ENCODE results near the gene LIPC. TPM values are rescaled to one million over a fixed set of nuclear protein-coding genes. Genes with fewer than 3 reads are reported as not detected.
"Not testable (repeated sequence)": the region's sequence is repeated elsewhere in the genome, so short reads cannot be mapped to it uniquely, and the experiment has no call there.

Gene LIPC
- polyA plus RNA-seq, 1 of the 3 experiments (the other 2 are of a cell fraction) = not detected

GRCh38 chr15:58602823-58603222, 171.0 kb downstream of the LIPC start:
- DNase-seq = no peak
- POLR2A ChIA-PET = no interaction called here
- Histone ChIP-seq H3K4me1 (ENCODE audit: control insufficient read depth in 1 of 2, insufficient read depth in 2 of 2, low read depth in 1 of 2, low read length in 1 of 2) (no peaks in the 10 kb centered on the region; a peak in 1 of 4 replicates), H3K4me3 (ENCODE audit: low read depth in 2 of 2, low read length in 1 of 2) (no peak overlapping the region), H3K79me2 (ENCODE audit: insufficient read depth) (no peaks in the 10 kb centered on the region), H3K27ac (ENCODE audit: low read depth in 2 of 2, low read length in 1 of 2) (no peak overlapping the region), H3F3A (replicated peaks; ENCODE audit: insufficient read depth) (peaks cover 4% of the 10 kb centered on the region), H3K9me2 (no peaks in the 10 kb centered on the region), H3K4me2 (no peak overlapping the region), H3K9ac (no peak overlapping the region), H2AFZ (ENCODE audit: low read depth) (no peak overlapping the region), H3K9me3 (no peaks in the 10 kb centered on the region), H3K27me3 (ENCODE audit: insufficient read depth) (no peaks in the 10 kb centered on the region), H4K20me1 (ENCODE audit: insufficient read depth) (no peaks in the 10 kb centered on the region), H3K36me3 (replicated peaks in 1 of 2; ENCODE audit: control insufficient read depth in 1 of 2, insufficient read depth in 2 of 2, low read length in 1 of 2) (peaks cover 15 to 39% of the 10 kb centered on the region in 2 experiments)
- WGBS (ENCODE audit: low lambda C conversion rate) = 66% methylated on average over 2 of the region's 2 CpGs
- TF ChIP-seq MEF2A (IDR thresholded peaks at IDR 0.05; ENCODE audit: borderline replicate concordance, low read depth) (no peak), IRF3 (IDR thresholded peaks at IDR 0.05; ENCODE audit: low read depth, low read length) (no peak), POLR2AphosphoS5 (IDR thresholded peaks at IDR 0.05; ENCODE audit: low read depth, low read length) (no peak), RFX5 (IDR thresholded peaks at IDR 0.05; ENCODE audit: low read length) (no peak), ZBTB33 (IDR thresholded peaks at IDR 0.05; ENCODE audit: borderline replicate concordance, low read depth) (no peak), NRF1 (IDR thresholded peaks at IDR 0.05; ENCODE audit: low read depth, low read length) (no peak)
- CTCF ChIA-PET = interaction anchor here (0.5 kb wide), 1 partner anchor 39 kb away, joined by 3 read pairs; no protein-coding TSS in a partner anchor

GRCh38 chr15:58603927-58604326, 172.1 kb downstream of the LIPC start:
- H3K9me3 ChIP-seq; CTCF ChIA-PET; H3K79me2 ChIP-seq (ENCODE audit: insufficient read depth); H3K27me3 ChIP-seq (ENCODE audit: insufficient read depth); H3K9me2 ChIP-seq; H3K4me3 ChIP-seq (ENCODE audit: low read depth in 2 of 2, low read length in 1 of 2); DNase-seq; H3K4me2 ChIP-seq; POLR2A ChIA-PET; H2AFZ ChIP-seq (ENCODE audit: low read depth); H4K20me1 ChIP-seq (ENCODE audit: insufficient read depth); H3K9ac ChIP-seq; H3K27ac ChIP-seq (ENCODE audit: low read depth in 2 of 2, low read length in 1 of 2); H3F3A ChIP-seq (replicated peaks; ENCODE audit: insufficient read depth); H3K4me1 ChIP-seq (ENCODE audit: control insufficient read depth in 1 of 2, insufficient read depth in 2 of 2, low read depth in 1 of 2, low read length in 1 of 2): not testable (repeated sequence)
- WGBS (ENCODE audit: low lambda C conversion rate) = 96% methylated on average over 8 of the region's 8 CpGs
- H3K36me3 ChIP-seq (replicated peaks in 1 of 2; ENCODE audit: control insufficient read depth in 1 of 2, insufficient read depth in 2 of 2, low read length in 1 of 2) = peaks cover 18 to 36% of the 10 kb centered on the region in 2 experiments

GRCh38 chr15:58604455-58604923, 172.7 kb downstream of the LIPC start:
- no peak for TF ChIP-seq EZH2phosphoT487 (IDR thresholded peaks at IDR 0.05; ENCODE audit: borderline replicate concordance, low read depth)
- no peak for TF ChIP-seq MAX (IDR thresholded peaks at IDR 0.05; ENCODE audit: low read depth)
- no peak for TF ChIP-seq RAD21 (IDR thresholded peaks at IDR 0.05; ENCODE audit: low read length)
- no peak for TF ChIP-seq FOXJ3 (CRISPR knock-in tag; IDR thresholded peaks at IDR 0.05)
- TF ChIP-seq SIN3A (IDR thresholded peaks at IDR 0.05; ENCODE audit: borderline replicate concordance, low read depth, low read length) = no peak
- TF ChIP-seq USF1 (IDR thresholded peaks at IDR 0.05; ENCODE audit: borderline replicate concordance, low read depth) = no peak
- TF ChIP-seq TEAD4 (IDR thresholded peaks at IDR 0.05; ENCODE audit: borderline replicate concordance, insufficient read depth) = no peak
- CTCF ChIA-PET = no interaction called here

More at GRCh38 chr15:58604455-58604923, 172.7 kb downstream of the LIPC start:
- POLR2A ChIA-PET = no interaction called here
- Histone ChIP-seq H3K4me3 (ENCODE audit: low read depth in 2 of 2, low read length in 1 of 2) (no peak overlapping the region), H3K9me2 (no peaks in the 10 kb centered on the region), H3F3A (replicated peaks; ENCODE audit: insufficient read depth) (peaks cover 4% of the 10 kb centered on the region), H3K4me2 (no peak overlapping the region), H2AFZ (ENCODE audit: low read depth) (no peak overlapping the region), H3K27me3 (ENCODE audit: insufficient read depth) (no peaks in the 10 kb centered on the region), H4K20me1 (ENCODE audit: insufficient read depth) (no peaks in the 10 kb centered on the region), H3K9ac (no peak overlapping the region), H3K27ac (ENCODE audit: low read depth in 2 of 2, low read length in 1 of 2) (no peak overlapping the region), H3K4me1 (ENCODE audit: control insufficient read depth in 1 of 2, insufficient read depth in 2 of 2, low read depth in 1 of 2, low read length in 1 of 2) (no peaks in the 10 kb centered on the region), H3K79me2 (ENCODE audit: insufficient read depth) (no peaks in the 10 kb centered on the region), H3K36me3 (replicated peaks in 1 of 2; ENCODE audit: control insufficient read depth in 1 of 2, insufficient read depth in 2 of 2, low read length in 1 of 2) (peaks cover 21 to 37% of the 10 kb centered on the region in 2 experiments), H3K9me3 (no peaks in the 10 kb centered on the region)
- DNase-seq = no peak
- WGBS (ENCODE audit: low lambda C conversion rate) = 93% methylated on average over 4 of the region's 4 CpGs
